Head of caudate nucleus (tissue), 42 donors: ENCODE data around the gene WDR19.
A peak's percentile ranks its signal among the peaks of the same experiment; 100 is the strongest.
"Not testable (repeated sequence)": the region's sequence is repeated elsewhere in the genome, so short reads cannot be mapped to it uniquely, and the experiment has no call there.

Experiments
- DNase-seq, 42 donors: peaks; one replicate each; pipeline versions ENCODE4 v3.0.0 to v3.0.0-alpha.2; 2020 to 2021; ENCODE audit warnings: mixed read lengths in 7 of 42
- intact Hi-C: fragments of 100-400 bp; cut with DNase I; formaldehyde crosslinking; loops from one replicate; pipeline ENCODE4 v1.15.0; 2022

WDR19 gene

GRCh38 chr4:39181905-39182638 is at the start of gene WDR19:
TSS of gene WDR19 (plus strand) at chr4:39182529. CDS start at chr4:39182558, 29 bp downstream.
- peak; percentile 97 to 100 (median 100) for DNase-seq
- intact Hi-C loops = loop anchor here (5.0 to 10.0 kb wide), 2 partner anchors 137 to 280 kb away; no protein-coding TSS in a partner anchor

GRCh38 chr4:39133623-39134022 is 48.7 kb upstream of the WDR19 start:
- DNase-seq = no peak
- intact Hi-C loops = loop anchor here (10.0 kb wide), 1 partner anchor 379 kb away; no protein-coding TSS in a partner anchor

- no peak for DNase-seq
- intact Hi-C loops = loop anchor here (5.0 to 10.0 kb wide), 2 partner anchors 232 to 380 kb away; no protein-coding TSS in a partner anchor
Measured at GRCh38 chr4:39134683-39135306, 47.5 kb upstream of the WDR19 start.

GRCh38 chr4:39138227-39138626 is 44.1 kb upstream of the WDR19 start:
- intact Hi-C loops = loop anchor here (5.0 to 10.0 kb wide), 2 partner anchors 236 to 383 kb away; no protein-coding TSS in a partner anchor
- not testable (repeated sequence) for DNase-seq

GRCh38 chr4:39146211-39146610 is 36.1 kb upstream of the WDR19 start:
- DNase-seq = no peak
- intact Hi-C loops = no loop called here

- intact Hi-C loops = no loop called here
Measured at GRCh38 chr4:39154009-39154408, 28.3 kb upstream of the WDR19 start.

GRCh38 chr4:39157520-39157919 is 24.8 kb upstream of the WDR19 start:
- no peak for DNase-seq
- intact Hi-C loops = no loop called here

More at GRCh38 chr4:39154009-39154408, 28.3 kb upstream of the WDR19 start:
- no peak for DNase-seq

GRCh38 chr4:39166177-39166576 is 16.2 kb upstream of the WDR19 start:
- DNase-seq = no peak
- intact Hi-C loops = no loop called here

- no peak for DNase-seq
Measured at GRCh38 chr4:39166669-39167068, 15.7 kb upstream of the WDR19 start.

GRCh38 chr4:39169426-39169825 is 12.9 kb upstream of the WDR19 start:
- intact Hi-C loops = no loop called here
- DNase-seq = no peak

More at GRCh38 chr4:39166669-39167068, 15.7 kb upstream of the WDR19 start:
- intact Hi-C loops = no loop called here

- DNase-seq = no peak
- intact Hi-C loops = no loop called here
Measured at GRCh38 chr4:39170301-39170700, 12.0 kb upstream of the WDR19 start.

GRCh38 chr4:39178706-39179105 is 3.6 kb upstream of the WDR19 start:
- no peak for DNase-seq
- intact Hi-C loops = no loop called here

GRCh38 chr4:39179681-39180080 is 2.6 kb upstream of the WDR19 start:
- intact Hi-C loops = loop anchor here (5.0 to 10.0 kb wide), 2 partner anchors 135 to 277 kb away; no protein-coding TSS in a partner anchor
- DNase-seq = no peak

GRCh38 chr4:39180629-39181028 is 1.7 kb upstream of the WDR19 start:
- DNase-seq = not testable (repeated sequence)
- intact Hi-C loops = loop anchor here (5.0 to 10.0 kb wide), 2 partner anchors 136 to 278 kb away; no protein-coding TSS in a partner anchor

GRCh38 chr4:39181520-39181904 is 817 bp upstream of the WDR19 start:
- peak in 2 of 42 donors; percentile 1 to 15 for DNase-seq
- intact Hi-C loops = loop anchor here (5.0 to 10.0 kb wide), 2 partner anchors 137 to 279 kb away; no protein-coding TSS in a partner anchor

GRCh38 chr4:39201963-39202362 is 19.6 kb downstream of the WDR19 start:
- intact Hi-C loops = no loop called here
- no peak for DNase-seq

GRCh38 chr4:39204543-39204942 is 22.2 kb downstream of the WDR19 start:
- DNase-seq = no peak
- intact Hi-C loops = no loop called here

GRCh38 chr4:39205000-39205399 is 22.7 kb downstream of the WDR19 start:
- intact Hi-C loops = no loop called here
- DNase-seq = no peak

- no peak for DNase-seq
- intact Hi-C loops = no loop called here
Measured at GRCh38 chr4:39205476-39205875, 23.1 kb downstream of the WDR19 start.

- intact Hi-C loops = no loop called here
- no peak for DNase-seq
Measured at GRCh38 chr4:39227906-39228305, 45.6 kb downstream of the WDR19 start.
